SHP77 treated with DMSO at 0.1 percent for 48 hours (cell line): ENCODE data around the gene LAPTM4A.
"Not testable (repeated sequence)": the region's sequence is repeated elsewhere in the genome, so short reads cannot be mapped to it uniquely, and the experiment has no call there.

ENCODE experiments used
- DNase-seq: peaks from one replicate; lab custom pipeline; 2025; lab: John Stamatoyannopoulos, UW

LAPTM4A gene

DNA sequence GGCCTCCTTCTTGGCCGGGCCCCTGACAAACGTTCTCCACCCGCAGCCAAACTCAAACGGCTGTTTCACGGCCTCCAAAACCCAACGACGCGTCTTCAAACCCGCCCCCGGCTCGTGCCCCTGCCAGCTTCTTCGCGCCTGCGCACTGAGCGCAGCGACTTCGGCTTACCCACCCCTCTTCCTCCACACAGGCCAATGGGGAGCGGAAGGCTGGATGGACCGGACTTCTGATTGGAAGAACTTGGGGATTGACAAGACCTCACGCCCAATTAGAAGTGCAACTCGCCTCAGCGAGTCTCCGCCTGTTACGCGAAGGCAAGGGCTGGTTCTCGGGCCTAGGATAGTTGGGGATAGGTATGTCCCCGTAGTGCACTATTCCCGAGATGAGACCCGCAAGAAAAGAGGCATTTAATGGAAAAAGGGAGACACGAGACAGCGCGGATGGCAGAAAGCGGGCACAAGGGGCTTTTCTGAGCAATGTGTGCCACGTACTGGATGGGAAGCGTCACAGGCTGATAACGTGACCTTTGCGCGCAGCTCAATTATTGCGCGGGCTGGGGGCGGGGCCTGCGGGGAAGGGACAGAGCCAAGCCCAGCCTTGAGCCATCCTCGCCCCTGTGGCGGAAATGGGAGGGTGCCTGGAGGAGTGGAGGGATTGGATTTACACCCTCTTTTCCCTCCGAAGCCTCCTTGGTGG lies at the start of gene LAPTM4A:
Gene LAPTM4A (minus strand): TSS at position 97 of the 697 bp plus-strand sequence. CDS start 108 bp downstream, outside the sequence.
- peak; percentile 96 for DNase-seq

DNA sequence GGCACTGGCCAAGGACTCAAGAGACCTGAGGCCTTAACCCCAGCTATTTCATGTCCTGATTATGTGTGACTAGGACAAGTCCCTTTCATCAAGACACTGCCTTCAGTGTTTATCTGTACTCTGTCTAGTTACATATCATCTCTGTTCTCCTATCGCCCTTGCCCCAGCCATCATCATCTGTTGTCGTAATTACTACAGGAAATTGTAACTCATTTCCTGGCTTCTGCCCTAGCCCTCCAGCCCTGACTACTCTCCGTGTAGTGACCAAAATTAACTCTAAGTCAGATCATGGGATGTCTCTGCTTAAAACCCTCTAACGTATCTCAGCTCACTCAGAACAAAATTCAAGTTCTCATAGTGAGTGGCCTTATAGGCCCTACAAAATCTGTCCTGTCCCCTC lies 49.3 kb upstream of the LAPTM4A start:
- no peak for DNase-seq

DNA sequence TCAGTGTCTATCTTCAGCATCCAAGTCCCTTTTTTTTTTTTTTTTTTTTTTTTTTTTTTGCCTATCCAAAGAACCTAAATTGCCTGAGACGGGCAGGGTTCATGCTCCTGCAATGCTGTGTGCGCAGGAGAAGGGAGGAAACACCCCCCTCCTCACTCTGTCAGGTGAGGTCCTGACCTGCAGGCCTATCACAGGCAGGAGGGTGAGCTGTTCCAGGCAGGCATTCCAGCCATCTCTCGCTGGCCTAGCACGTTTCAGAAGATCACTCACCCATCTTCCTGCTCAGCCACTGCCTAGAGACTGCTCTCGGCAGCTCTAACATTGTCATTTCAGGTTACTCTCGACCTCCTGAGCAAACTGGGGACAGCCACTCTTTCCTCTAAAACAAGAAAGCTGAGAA lies 48.4 kb upstream of the LAPTM4A start:
- DNase-seq: no peak

DNA sequence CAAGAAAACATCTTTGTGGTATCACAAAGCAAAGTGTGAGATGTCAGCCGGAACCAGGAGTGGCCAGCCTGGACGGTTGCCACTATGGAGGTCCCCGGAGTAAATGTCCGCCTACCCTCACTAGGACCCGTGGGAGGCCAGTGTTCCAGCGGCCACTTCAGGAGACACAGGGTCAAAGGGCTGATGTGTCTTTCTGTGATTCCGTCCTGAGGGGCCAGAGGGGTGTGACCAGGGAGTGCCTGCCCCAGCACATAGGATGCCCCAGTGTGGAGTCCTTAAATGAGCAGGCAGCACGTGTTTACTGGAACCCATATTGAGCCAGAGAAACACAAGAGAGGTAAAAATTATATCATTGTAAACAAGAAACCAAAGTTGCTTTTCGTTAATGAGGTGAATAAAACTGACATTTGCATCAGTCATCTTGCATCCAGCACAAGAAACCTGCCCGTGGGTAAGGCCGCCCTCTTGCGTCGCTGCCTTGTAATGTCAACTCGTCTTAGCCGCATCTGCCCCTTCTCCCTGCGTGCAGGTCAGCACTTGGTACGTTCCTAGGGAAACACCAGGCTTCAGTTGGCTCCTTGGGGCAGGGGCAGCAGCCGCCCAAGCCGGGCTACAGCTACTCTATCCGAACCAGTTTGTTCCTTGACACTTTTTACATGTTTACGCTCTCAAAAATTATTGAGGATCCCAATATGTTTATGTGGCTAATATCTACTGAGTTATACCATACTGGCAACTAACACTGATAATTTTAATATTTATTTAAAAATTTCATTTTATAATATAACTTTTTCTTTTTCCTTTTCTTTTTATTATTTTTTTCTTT lies 46.7 kb upstream of the LAPTM4A start:
- peak; percentile 71 for DNase-seq

DNA sequence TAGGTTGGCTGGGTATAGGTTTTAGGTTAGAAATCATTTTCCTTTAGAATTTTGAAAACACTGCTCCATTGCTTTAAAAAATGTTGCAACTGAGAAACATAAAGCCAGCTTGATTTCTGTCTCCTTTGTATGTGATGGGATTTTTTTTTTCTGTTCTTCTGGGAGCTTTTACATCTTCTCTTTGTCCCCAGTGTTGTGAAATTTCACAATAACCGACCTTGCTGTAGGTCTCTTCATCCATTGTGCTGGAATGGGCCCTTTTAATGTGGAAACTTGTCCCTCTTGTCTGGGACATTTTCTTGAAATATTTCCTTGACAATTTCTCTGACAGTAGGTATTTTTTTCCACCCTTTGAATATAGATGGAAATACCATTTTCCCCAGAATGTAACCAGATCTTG lies 44.0 kb upstream of the LAPTM4A start:
- DNase-seq: no peak

DNA sequence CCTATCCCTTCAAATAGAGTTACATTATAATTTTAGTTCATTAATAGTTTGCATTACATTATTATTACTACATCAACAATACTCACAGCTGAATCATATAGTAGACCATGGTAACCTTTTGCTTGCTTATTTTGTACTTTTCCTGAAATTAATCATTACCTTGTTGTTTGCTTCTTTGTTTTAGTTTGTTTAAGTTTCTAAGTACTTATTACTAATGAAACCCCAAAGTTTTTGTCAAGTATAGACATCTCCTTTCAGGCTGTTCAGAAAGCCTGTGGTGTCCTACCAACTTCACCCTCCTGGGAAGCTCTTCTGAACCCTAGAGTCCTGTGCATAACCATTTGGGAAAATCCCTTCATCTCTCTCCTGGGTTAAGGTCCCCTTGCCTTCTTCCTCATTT lies 43.5 kb upstream of the LAPTM4A start:
- no peak for DNase-seq

DNA sequence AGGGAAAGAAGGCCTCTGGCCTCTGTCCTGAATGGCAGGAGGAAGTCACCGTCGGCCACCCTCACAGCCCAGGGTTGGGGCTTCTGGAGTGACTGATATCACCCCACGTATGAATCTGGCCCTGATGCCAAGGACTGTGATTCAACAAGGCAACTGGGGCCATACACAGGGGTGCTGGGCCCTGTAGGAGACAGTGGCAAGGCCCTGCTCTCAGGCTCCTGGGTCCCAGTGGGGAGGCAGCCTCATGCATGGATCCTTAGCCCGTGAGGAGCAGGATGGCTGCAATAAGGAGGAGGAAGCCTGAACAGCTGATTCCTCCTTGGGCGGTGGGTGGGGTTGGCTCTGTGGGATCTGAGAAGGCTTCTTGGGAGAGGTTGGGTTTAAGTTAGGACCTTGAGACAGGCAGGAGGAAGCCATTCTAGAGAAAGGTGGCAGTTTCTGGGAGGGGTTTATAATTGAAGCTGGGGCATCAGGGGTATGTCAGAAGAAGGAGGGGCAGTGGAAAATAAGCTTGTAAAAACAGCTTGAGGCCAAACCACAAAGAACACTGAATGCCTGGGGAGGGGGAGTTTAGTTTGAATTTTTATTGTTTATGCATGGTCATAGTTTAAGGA lies 42.8 kb upstream of the LAPTM4A start:
- no peak for DNase-seq

DNA sequence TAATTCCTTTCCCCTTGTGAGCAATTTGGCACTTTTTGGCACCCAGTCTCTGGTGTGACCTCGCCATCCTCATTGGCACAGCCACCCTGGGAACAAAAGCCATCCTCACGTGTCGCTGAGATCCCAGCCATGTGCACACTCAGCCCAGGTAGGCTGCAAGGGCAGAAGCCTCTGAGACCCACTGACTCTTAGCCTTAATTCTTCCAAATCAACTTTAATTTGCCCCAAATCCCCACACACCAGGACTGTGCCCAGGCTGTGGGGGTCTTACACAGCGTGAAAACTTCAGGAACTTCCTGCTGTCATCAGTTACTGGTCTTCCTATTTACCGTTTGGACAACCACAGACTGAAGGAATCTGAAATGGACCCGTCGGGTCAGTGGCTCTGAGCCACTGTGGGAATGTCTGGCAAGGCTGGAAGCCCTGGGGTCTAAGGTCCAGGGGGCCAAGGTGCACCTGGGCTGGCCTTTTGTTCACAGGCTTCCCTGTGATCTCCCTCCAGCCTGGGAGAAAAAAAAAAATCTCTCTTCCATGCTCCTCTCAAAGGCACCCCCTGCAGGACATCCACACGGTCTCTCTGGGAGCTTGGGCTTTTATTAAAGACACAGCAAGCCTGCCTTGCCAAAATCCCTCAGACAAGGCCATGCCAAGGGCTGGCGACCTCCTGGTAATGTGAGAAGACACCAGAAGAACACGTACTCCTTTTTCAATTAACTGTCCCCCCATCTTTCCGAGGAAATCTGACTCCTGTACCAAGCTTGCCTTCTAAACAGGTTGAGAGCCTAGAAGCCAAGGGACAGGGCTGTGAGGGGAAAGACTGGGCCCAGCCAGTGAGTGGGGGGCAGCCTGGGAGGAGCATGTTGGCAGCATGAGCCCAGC lies 42.1 kb upstream of the LAPTM4A start:
- no peak for DNase-seq

DNA sequence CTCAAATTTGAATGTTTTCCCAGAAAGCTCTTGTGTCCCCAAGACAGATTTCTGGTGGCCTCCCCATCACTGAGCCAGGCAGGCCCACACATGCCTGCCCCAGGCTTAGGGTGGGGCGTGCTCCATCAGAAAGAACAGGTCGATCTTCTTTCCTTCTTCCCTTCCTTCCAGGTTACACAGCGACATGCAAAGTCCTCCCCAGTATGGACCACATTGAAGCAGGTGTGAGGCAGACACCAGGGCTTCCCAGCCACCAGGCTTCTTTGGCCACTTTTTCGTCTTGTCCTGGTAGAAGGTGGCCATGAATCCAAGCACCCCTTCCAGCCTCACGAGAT lies 41.4 kb upstream of the LAPTM4A start:
- DNase-seq: no peak

DNA sequence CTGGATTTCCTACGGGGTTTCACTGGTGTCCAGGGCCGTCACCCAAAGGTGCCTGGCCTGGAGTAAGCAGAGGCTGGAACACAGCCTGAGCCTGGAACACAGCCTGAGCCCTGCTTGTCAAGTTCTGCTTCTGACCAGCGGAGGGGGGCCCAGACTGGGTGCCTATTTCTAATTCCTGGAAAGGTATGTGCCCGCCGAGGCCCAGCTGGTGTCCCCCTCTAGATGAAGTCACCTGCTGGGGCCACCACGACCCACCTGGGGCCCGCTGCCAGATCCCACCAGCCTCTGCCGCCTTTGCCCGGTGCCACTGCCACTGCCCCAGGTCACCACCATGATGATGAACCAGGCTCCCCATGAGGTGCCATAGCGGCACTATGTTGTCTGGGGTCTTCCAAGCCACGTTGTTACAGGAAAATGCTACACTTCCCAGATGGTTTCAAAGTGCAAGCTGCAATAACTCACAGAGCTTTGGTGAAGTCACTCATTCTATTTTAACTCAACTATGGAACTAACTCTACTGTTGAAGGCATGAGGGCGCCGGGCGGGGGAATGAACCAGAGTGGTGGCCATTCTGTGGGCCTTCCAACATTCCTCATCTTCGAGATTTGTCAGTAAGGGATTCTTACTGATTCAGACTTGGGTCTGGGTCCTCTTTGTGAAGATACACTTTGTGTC lies 40.9 kb upstream of the LAPTM4A start:
- no peak for DNase-seq

DNA sequence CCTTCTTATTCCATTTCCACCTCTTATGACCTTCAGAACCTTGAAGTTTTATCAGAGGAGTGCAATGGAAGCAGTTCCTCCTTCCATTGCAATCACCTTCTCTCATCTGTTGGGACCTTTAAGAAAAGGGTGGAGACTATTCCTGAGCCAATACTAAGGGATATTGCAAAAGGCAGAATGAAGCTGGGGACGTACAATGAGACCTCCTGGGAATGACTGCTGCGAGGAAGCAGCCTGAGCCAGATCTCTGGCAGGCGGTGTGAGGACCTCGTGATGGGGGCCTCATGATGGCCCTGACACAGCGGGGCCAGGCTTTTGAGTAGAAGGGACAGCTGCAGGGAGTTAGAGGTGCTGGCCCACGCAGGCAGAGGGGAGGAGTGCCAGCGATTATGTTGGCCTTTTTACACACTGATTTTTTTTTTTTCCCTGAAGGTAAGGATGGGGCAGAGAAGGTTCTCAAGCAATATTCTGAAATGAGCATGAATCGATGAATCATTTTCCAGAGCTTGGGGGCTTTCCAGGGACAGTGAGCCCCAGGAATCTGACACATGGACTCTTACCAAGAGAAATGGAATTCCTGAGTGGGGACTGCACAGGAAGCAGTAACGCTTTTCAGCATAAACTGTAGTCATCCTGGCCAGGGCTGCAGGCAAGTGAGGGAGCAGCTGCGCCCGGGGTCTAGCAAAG lies 40.0 kb upstream of the LAPTM4A start:
- DNase-seq: no peak

DNA sequence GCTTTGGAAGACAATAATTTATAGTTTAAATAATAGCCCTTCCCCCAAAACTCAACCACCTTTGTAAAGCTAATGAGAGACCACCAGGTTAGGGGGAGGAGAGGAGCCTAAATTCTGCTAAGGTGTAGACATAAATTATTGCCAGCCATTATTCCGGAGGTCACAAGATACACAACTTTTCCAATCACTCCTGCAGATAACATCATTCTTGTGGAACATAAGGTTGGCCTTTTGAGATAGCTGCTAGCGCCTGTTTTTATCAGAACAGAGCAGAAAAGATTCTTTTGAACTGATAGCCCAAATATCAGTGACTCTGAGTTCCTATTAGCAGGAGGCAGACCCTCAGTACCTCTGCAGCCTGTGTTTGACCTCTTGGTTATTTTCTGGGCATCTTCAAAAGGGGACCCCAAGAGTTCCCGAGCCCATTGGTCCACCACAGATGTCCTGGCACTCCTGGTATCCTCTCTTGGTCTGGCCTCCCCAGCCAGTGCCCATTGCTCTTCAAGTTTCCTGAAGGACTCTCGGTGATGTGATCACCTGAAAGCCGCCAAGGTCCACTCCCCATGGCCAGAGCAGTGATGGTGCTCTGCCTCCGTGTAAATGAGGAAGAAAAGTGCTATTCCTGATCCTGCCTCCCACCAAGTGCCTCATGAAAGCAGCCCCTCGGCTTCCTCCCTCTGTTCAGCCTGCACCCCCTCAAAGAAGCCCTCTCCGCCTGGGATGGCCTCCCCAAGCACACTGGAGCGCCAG lies 38.5 kb upstream of the LAPTM4A start:
- no peak for DNase-seq

DNA sequence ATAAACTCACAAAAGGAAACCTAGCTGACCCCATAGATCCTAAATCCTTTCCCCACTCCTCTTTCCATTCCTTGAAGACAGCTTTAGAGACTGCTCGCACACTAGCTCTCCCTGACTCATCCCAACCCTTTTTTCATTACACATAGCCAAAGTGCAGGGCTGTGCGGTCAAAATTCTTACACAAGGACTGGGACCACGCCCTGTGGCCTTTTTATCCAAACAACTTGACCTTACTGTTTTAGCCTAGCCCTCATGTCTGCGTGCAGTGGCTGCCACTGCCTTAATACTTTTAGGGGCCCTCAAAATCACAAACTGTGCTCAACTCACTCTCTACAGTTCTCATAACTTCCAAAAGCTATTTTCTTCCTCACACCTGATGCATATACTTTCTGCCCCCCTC lies 34.5 kb upstream of the LAPTM4A start:
- DNase-seq: not testable (repeated sequence)

DNA sequence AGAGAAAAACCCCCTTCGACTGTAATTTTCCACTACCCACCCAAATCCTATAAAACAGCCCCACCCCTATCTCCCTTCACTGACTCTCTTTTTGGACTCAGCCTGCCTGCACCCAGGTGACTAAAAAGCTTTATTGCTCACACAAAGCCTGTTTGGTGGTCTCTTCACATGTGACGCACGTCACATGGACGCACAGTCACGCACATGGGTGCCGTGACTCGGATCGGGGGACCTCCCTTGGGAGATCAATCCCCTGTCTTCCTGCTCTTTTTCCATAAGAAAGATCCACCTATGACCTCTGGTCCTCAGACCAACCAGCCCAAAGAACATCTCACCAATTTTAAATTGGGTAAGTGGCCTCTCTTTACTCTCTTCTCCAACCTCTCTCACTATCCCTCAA lies 31.4 kb upstream of the LAPTM4A start:
- not testable (repeated sequence) for DNase-seq

DNA sequence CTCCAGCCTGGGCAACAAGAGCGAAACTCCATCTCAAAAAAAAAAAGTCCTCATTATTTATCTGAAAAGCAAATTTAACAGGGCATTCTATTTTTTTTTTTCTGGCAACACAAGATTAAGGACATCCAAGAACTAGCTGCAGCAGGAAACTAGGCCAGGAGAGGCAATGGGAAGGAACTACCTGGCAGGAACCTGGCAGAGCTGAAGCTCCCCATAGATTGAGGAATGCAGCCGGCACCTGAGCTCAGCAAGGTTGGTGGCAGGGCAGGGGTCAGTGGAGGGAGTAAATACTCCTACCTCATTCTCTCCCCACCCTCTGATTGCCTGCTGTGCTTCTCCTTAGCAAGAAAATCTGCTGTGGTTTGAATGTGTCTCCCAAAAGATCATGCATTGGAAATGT lies 30.4 kb upstream of the LAPTM4A start:
- no peak for DNase-seq

DNA sequence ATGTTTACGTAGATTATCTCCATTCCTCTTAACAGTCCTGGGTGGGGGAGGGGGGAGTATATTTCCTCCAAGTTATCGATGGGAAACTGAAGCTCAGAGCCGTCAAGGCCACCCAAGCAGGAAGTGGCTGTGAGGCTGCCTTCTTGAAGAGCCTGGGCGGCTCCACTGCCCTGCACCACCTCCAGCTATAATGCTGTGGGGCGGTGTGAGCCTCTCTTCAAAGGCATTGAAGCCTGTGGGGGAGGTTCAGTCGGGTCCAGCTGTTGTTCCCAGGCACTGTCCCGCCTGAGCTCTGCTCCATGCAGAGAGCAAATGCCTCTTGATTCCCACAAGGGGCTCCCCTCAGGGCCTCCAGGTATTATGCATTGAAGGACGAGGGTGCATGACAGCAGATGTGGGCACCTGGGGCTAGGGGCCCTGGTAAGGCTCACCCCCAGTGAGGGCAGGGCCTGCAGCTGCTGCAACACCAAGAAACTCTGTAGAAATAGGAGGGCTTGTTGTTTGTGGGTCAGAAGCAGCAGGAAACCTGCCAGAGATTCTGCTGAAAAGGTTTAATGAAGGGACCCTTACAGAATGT lies 29.5 kb upstream of the LAPTM4A start:
- DNase-seq: no peak

DNA sequence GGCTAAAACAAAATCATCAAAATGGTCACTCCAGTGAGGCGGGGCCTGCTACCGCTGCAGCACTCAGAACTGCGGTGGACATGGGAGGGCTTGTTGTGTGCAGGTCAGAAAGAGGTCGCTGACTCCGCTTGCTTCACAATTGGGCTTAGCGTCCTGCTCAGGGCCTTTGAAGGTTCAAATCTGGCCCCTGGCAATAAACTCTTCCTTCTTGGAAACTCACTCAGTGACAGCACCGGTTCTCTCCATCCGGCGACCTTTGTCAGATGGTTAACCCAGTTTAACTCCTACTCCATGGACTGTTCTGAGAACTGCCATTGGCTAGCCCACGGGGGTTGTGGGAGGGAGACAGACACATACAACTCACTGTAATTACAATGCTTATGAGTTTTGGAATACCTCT lies 29.0 kb upstream of the LAPTM4A start:
- no peak for DNase-seq

DNA sequence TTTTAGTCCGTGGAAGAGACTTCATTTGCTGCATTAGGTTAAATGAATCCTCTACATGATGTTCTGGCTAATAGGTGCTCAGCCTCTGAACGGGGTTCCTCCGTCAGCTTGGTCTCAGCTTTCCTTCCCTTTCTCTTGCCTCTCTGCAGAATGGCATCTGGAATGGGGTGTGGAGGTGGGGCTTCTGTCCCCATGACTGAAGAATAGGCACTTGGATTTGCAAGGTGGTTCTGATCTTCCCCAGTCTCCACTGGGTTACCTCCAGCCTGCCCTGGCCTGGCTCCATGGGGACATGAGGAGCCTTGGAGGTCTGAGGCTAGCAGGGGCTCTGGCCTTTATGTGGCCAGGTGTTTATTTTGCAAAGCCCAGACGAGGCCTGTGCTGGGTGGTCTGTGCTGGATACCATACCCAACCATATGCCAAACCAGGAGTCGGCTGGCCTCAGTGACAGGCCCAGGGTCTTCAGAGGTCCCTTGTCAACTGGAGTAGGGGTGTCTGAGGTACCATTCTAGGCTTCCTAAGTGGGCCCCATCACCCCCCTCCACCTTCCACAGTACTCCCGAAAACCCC lies 28.2 kb upstream of the LAPTM4A start:
- DNase-seq: no peak

DNA sequence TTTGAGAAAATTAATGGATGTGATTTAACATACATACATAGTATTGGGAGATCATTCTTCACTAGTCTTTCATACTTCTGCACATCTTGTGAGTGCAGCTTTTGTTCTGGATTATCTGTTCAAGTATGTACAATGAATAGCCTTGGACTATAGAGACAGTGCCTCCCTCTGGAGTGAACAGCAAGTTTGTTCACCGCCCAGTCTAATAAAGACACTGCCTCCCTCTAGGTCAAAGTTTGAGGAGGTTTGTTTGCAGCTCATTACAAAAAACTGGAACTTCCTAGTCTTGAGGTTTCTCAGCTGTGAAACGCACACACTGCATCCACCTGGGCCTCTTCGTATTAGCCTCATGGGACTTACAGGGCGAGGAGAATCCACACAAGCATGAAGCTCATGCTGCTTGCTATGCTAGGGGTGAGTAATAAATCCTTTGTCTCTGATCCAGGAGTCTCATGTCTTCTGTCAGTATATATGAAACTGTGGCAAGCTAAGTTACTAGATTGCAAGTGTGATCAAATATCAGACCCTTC lies 26.0 kb upstream of the LAPTM4A start:
- no peak for DNase-seq
